Loucy (cell line): ENCODE data around the gene FANCC.

ENCODE experiments used
- CTCF ChIP-seq: fragments of 200-600 bp; sonication (generic); conservative IDR thresholded peaks from 2 replicates; pipeline ENCODE4 v1.5.1; 2014; ENCODE audit warnings: mild to moderate bottlenecking, antibody characterized with exemption, low read length
- EZH2phosphoT487 ChIP-seq: fragments of 200-600 bp; IDR thresholded peaks from 2 replicates; pipeline ENCODE4 v1.6.1; 2018; ENCODE audit warnings: antibody characterized with exemption, mild to moderate bottlenecking, moderate library complexity, borderline replicate concordance

GRCh38 chr9:95316794-95317118 is 753 bp downstream of the FANCC start:
- TF ChIP-seq CTCF (no peak), EZH2phosphoT487 (no peak)
